HUES6 (cell line): ENCODE data around the gene SLC16A9.
"Not testable (repeated sequence)": the region's sequence is repeated elsewhere in the genome, so short reads cannot be mapped to it uniquely, and the experiment has no call there.

ENCODE experiments used
- H3K27ac ChIP-seq: 2 replicates; pipeline ENCODE4 v1.7.0; 2013; ENCODE audit warnings: low read depth, mild to moderate bottlenecking, low read length, inconsistent platforms
- H3K27me3 ChIP-seq: 2 replicates; pipeline ENCODE4 v1.6.1; 2013; ENCODE audit warnings: low read length; ENCODE audit not compliant: control insufficient read depth, insufficient read depth
- H3K36me3 ChIP-seq: 2 replicates; pipeline ENCODE4 v1.6.1; 2013; ENCODE audit warnings: low read length; ENCODE audit not compliant: control insufficient read depth, insufficient read depth
- H3K4me1 ChIP-seq: 2 replicates; pipeline ENCODE4 v1.6.1; 2013; ENCODE audit warnings: low read length; ENCODE audit not compliant: control insufficient read depth, insufficient read depth
- H3K4me3 ChIP-seq: 2 replicates; pipeline ENCODE4 v1.5.1; 2013; ENCODE audit warnings: low read depth, low read length
- H3K9ac ChIP-seq: one replicate; pipeline ENCODE4 v1.6.1; 2013; ENCODE audit warnings: mild to moderate bottlenecking, low read length
- H3K9me3 ChIP-seq: 2 replicates; pipeline ENCODE4 v1.6.1; 2013; ENCODE audit warnings: low read depth, low read length; ENCODE audit not compliant: control insufficient read depth, insufficient read depth

SLC16A9 gene

DNA sequence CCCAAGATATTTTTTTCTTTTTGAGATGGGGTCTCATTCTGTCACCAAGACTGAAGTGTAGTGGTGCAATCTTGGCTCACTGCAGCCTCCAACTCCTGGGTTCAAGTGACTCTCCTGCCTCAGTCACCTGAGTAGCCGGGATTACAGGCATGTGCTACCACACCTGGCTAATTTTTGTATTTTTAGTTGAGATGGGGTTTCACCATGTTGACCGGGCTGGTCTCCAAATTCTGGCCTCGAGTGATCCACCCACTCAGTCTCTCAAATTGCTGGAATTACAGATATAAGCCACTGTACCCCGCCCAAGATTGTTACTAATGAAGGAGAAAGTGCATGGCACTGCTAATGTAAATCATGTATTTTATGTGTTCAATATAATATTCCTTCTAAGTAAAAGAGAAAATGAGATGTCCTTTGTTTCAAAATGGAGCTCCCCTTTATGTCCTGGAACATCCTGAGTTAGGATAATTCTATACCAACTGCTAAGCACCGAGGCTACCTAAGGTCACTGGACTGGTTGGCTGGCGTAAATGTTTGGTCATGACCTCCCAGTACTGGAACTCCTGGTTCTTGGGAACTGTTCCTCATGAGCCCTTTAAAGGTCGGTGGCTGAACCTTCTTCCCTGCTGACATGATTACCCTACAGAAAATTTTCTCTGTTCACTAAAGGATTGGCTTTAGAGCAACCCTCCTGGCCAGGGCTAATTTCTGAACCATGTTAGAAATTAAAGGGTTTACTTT is 59.9 kb downstream of the SLC16A9 start:
- H3K27me3 ChIP-seq = no peaks in the 10 kb centered on the region
- H3K9me3 ChIP-seq = no peaks in the 10 kb centered on the region
- H3K36me3 ChIP-seq = no peaks in the 10 kb centered on the region; the same call in 1 of the 2 replicates
- H3K4me3 ChIP-seq = no peak overlapping the region
- H3K9ac ChIP-seq = no peak overlapping the region
- peaks cover 8% of the 10 kb centered on the region for H3K4me1 ChIP-seq
- no peak overlapping the region for H3K27ac ChIP-seq

DNA sequence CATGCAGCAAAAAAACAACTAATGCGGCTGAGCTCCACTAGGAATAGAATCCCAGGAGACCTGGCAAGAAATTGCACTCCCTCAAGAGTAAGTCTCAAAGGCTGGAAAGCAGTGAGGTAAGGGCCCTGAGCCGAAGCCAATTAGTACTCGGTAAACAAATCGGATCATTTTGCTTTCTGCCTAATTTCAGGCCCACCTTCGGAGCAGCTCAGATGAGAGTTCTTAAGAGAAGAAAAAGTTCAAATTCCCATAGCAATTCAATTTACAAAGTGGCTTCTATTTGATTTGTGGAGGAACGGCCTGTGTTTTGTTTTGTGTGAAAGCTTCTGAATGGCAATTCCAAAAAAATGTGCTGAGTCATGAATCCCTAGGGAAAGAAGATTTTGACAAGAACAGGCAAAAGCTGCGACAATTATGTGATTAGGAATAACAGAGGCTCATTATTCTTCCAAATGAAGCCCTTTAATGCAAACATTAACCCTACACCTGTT is 60.9 kb downstream of the SLC16A9 start:
- H3K27me3 ChIP-seq = no peaks in the 10 kb centered on the region
- peaks cover 8% of the 10 kb centered on the region for H3K4me1 ChIP-seq
- no peak overlapping the region; the same call in 1 of the 2 replicates for H3K27ac ChIP-seq
- H3K4me3 ChIP-seq = no peak overlapping the region
- H3K36me3 ChIP-seq = no peaks in the 10 kb centered on the region; the same call in 1 of the 2 replicates
- no peaks in the 10 kb centered on the region; the same call in 1 of the 2 replicates for H3K9me3 ChIP-seq
- H3K9ac ChIP-seq = no peak overlapping the region

DNA sequence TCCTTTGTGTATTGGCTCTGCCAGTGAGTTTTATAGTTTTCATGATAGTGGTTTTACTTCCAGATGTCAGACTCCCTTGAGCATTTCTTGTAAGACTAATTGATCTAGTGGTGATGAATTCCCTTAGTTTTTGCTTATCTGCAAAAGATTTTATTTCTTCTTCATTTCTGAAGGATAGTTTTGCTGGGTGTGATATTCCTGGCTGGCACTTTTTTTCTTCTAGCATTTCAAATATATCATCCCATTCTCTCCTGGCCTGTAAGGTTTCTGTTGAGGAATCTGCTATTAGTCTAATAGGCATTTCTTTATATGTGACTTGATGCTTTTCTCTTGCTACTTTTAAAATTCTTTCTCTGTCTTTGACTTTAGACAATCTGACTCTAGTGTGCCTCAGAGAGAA is 64.8 kb downstream of the SLC16A9 start:
- Histone ChIP-seq H3K9ac (no peak overlapping the region), H3K36me3 (no peaks in the 10 kb centered on the region), H3K27ac (no peak overlapping the region), H3K27me3 (no peaks in the 10 kb centered on the region), H3K4me3 (no peak overlapping the region), H3K9me3 (no peaks in the 10 kb centered on the region; the same call in 1 of the 2 replicates), H3K4me1 (peaks cover 8% of the 10 kb centered on the region)

DNA sequence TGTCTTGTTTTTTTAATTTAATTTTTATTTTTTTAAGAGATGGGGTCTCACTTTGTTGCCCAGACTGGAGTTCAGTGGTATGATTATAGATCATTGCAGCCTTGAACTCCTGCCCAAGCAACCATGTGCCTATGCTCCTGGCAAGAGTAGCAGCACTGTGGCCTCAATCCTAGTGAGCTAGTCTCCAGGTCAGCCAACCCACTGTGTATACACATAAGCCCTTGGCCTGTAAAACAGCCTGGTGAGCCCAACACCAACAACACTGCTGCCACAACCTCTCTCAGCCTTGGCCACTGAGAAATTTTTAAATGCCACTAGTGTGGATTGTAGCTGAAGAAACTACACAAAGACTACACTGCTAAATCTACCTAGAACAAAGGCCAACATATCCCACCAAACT is 68.0 kb downstream of the SLC16A9 start:
- not testable (repeated sequence) for H3K9ac ChIP-seq, H3K4me3 ChIP-seq, H3K27ac ChIP-seq, H3K9me3 ChIP-seq, H3K27me3 ChIP-seq, H3K36me3 ChIP-seq, H3K4me1 ChIP-seq

DNA sequence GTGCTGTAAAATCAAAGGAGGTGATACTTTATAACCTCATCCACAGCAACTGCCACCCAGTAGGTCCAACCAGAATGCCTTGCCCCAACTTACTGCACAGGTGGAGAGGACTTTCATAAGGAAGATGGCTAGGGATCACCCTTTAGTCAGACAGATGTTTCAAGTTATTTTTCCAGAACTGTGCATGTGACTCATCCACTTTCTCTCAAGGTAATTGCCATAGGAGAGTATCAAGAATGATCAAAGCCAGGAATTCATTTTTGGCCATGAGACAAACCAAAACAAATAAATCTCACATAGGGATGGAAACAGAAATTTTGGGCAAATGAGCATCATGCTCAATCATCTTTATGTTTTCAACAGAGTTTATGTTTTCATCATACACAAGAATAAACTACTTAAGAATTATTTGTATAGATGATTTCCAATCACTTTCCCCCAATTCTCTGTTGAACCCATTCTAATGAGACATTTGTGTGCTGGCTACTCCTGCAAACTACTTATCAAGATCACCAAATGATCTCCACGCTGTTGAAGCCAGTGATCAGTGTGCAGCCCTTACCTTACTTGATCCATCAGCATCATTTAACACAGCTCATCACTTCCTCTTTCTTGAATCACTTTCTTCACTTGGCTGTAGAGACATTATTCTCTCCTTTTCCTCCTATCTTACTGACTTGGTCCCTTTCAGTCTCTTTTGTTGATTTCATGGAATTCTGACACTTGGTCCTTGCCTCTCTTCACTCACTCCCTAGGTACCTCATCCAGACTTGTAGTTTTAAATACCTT is 74.0 kb downstream of the SLC16A9 start:
- Histone ChIP-seq H3K27me3 (no peaks in the 10 kb centered on the region), H3K9ac (no peak overlapping the region), H3K27ac (no peak overlapping the region), H3K4me1 (no peaks in the 10 kb centered on the region), H3K9me3 (peaks cover 11% of the 10 kb centered on the region; the same call in 1 of the 2 replicates), H3K36me3 (no peaks in the 10 kb centered on the region), H3K4me3 (no peak overlapping the region)

DNA sequence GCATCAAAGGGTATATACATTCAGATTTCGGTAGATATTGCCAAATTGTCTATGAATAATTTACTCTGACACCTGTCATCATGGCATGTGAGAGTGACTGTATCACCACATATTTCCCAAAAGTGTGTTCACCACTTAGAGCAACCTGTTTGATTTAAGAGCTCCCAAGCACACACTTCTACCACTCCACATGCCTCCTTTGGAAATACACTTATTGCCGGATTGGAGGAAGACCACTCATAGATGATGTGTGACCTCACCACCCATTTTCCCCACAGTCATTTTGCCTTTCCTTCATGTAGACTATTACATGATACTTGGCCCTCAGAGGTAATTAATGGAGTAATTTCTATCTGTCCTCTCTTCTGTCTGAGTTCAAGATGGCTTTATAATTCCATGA is 75.5 kb downstream of the SLC16A9 start:
- no peak overlapping the region for H3K9ac ChIP-seq
- no peaks in the 10 kb centered on the region for H3K27me3 ChIP-seq
- peaks cover 11% of the 10 kb centered on the region; the same call in 1 of the 2 replicates for H3K9me3 ChIP-seq
- H3K4me3 ChIP-seq = no peak overlapping the region
- H3K27ac ChIP-seq = no peak overlapping the region
- no peaks in the 10 kb centered on the region for H3K36me3 ChIP-seq
- H3K4me1 ChIP-seq = no peaks in the 10 kb centered on the region

DNA sequence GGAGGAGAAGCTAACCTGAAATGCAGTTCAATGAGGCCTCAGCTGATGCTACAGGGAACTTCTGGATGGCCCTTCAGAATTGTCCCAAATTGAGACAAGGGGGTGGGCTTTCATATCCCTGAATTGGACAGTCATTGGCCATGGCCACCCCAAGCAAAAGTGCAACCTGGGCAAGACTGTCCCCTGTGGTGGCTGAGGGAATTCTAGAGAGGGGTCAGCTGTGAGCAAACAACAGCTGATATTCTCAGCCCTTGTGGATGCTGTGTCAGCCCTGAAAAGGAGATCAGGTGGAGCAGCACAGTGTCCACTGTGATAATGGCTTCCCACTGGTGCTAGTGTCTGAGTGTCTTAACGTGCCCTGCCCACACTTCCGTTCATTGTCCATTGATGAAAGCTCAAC is 76.6 kb downstream of the SLC16A9 start:
- Histone ChIP-seq H3K9ac (no peak overlapping the region), H3K4me3 (no peak overlapping the region), H3K9me3 (peaks cover 7% of the 10 kb centered on the region; the same call in 1 of the 2 replicates), H3K27me3 (no peaks in the 10 kb centered on the region), H3K4me1 (no peaks in the 10 kb centered on the region), H3K36me3 (no peaks in the 10 kb centered on the region), H3K27ac (no peak overlapping the region)

DNA sequence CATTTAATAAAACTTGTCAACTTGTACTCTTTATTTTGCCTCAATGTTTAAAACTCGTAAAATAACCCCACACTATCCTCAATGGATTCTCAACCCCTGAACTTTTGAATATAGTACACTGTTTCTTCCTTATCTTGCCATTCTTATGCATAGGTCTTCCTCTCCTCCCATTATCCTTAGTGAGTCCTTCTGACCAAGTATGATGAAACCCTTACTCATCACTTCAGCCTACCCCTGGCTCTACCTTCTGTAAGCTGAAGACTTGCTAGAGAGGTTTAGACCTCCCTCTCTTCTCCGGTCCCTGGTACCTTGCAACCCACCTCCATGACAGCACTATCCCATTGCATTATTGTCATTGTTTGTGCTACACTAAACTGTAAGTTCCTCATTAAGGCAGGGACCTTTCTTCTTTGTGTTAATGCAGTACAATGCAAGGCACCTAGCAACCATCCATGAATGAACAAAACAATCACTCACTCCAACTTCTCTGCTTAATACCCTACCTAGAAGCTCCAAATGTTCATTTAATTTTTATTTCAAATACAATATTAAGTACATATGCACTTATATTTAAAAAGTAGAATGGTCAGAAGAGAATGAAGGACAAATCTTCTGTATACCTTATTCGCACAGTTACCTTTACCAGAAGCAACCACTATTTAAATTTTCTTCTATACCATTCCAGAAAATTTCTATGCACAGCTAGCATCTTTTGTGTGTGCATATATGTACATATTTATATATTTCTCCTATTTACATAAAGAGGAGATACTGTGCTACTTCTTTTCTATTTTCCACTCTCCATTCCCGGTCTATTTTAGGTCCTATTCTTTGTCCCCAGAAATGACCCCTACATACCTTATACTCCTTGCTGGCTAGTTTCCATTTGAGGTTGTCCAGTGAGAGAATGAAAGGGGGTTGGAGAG is 77.5 kb downstream of the SLC16A9 start:
- no peak overlapping the region for H3K9ac ChIP-seq

DNA sequence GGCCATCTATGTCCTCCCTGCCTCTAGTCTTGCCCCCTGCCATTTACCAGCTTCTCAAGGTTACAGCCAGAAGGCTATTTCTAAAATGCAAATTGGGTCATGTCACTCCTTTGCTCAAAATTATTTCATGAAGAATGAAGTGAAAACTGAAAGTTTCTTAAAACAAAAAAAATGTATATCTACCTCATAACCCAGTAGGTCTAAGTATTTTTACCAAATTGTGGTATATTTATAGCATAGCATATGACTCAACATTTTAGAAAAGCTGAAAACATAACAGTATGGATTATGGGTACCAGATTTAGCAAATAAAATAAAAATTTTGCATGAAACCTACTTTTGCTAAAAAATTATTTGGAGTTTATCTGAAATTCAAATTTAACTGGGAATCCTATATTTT is 78.4 kb downstream of the SLC16A9 start:
- Histone ChIP-seq H3K4me3 (no peak overlapping the region), H3K27ac (no peak overlapping the region), H3K27me3 (no peaks in the 10 kb centered on the region), H3K9ac (no peak overlapping the region), H3K9me3 (no peaks in the 10 kb centered on the region), H3K4me1 (peaks cover 8% of the 10 kb centered on the region), H3K36me3 (no peaks in the 10 kb centered on the region)

More for the DNA sequence above, 77.5 kb downstream of the SLC16A9 start:
- H3K27me3 ChIP-seq = no peaks in the 10 kb centered on the region
- no peaks in the 10 kb centered on the region for H3K36me3 ChIP-seq
- H3K27ac ChIP-seq = no peak overlapping the region
- H3K9me3 ChIP-seq = peaks cover 6% of the 10 kb centered on the region; the same call in 1 of the 2 replicates
- no peak overlapping the region for H3K4me3 ChIP-seq
- H3K4me1 ChIP-seq = no peaks in the 10 kb centered on the region

DNA sequence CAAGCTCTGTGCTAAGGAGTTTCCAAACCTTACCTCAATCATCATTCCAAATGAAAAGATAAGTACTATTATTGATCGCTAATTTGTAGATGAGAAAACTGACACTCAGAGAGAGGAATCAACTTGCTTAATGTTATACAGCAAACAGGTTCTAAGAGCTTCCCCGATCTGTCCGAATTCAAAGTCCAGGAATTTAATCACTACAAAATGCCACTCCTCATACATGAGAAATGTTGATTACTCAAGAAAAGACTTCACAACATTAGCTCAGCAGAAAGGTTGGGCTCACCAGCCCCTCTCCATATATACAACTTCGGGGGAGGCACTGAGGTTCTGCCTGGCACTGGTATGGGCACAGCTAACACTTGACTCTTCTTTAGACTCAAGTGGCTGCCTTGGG is 80.7 kb downstream of the SLC16A9 start:
- H3K9me3 ChIP-seq = no peaks in the 10 kb centered on the region

More for the DNA sequence above, 80.7 kb downstream of the SLC16A9 start:
- Histone ChIP-seq H3K4me1 (peaks cover 10% of the 10 kb centered on the region), H3K27ac (no peak overlapping the region), H3K27me3 (no peaks in the 10 kb centered on the region), H3K9ac (no peak overlapping the region), H3K4me3 (no peak overlapping the region), H3K36me3 (no peaks in the 10 kb centered on the region)
